Fibroblast of skin of right quadriceps (primary cell): Measurements from ENCODE around the gene AKAP12.
"Not testable (repeated sequence)": the region's sequence is repeated elsewhere in the genome, so short reads cannot be mapped to it uniquely, and the experiment has no call there.

ENCODE experiments used
- DNase-seq: peaks from one replicate; pipeline ENCODE4 v3.0.0-alpha.2; 2013

Gene AKAP12

GRCh38 chr6:151351146-151351700, 111.5 kb downstream of the AKAP12 start:
- DNase-seq = no peak

- no peak for DNase-seq
Observed at GRCh38 chr6:151351731-151352130, 112.0 kb downstream of the AKAP12 start.

GRCh38 chr6:151352410-151353396, 112.9 kb downstream of the AKAP12 start:
- DNase-seq = no peak

GRCh38 chr6:151353795-151354194, 114.0 kb downstream of the AKAP12 start:
- no peak for DNase-seq

GRCh38 chr6:151356983-151357382, 117.2 kb downstream of the AKAP12 start:
- DNase-seq = not testable (repeated sequence)

- no peak for DNase-seq
Observed at GRCh38 chr6:151357758-151358436, 118.1 kb downstream of the AKAP12 start.

GRCh38 chr6:151358475-151358874, 118.7 kb downstream of the AKAP12 start:
- DNase-seq = no peak

GRCh38 chr6:151359486-151359885, 119.7 kb downstream of the AKAP12 start:
- DNase-seq = no peak

- no peak for DNase-seq
Observed at GRCh38 chr6:151365233-151365632, 125.5 kb downstream of the AKAP12 start.

- DNase-seq = no peak
Observed at GRCh38 chr6:151370509-151371078, 130.8 kb downstream of the AKAP12 start.

GRCh38 chr6:151372164-151372563, 132.4 kb downstream of the AKAP12 start:
- no peak for DNase-seq

GRCh38 chr6:151374036-151374683, 134.4 kb downstream of the AKAP12 start:
- no peak for DNase-seq

GRCh38 chr6:151375833-151376232, 136.1 kb downstream of the AKAP12 start:
- no peak for DNase-seq

GRCh38 chr6:151376440-151376839, 136.7 kb downstream of the AKAP12 start:
- DNase-seq = peak; percentile 27

- DNase-seq = no peak
Observed at GRCh38 chr6:151377095-151377494, 137.3 kb downstream of the AKAP12 start.

GRCh38 chr6:151379933-151380847, 140.4 kb downstream of the AKAP12 start:
- DNase-seq = no peak

- no peak for DNase-seq
Observed at GRCh38 chr6:151380848-151381205, 141.1 kb downstream of the AKAP12 start.

GRCh38 chr6:151381722-151382121, 142.0 kb downstream of the AKAP12 start:
- no peak for DNase-seq

- DNase-seq = not testable (repeated sequence)
Observed at GRCh38 chr6:151382631-151383030, 142.9 kb downstream of the AKAP12 start.

GRCh38 chr6:151384151-151384550, 144.4 kb downstream of the AKAP12 start:
- DNase-seq = no peak

GRCh38 chr6:151385177-151385576, 145.4 kb downstream of the AKAP12 start:
- no peak for DNase-seq
